OCI-M2 (cell line): ENCODE data around the gene ZNG1B.
"Not testable (repeated sequence)": the region's sequence is repeated elsewhere in the genome, so short reads cannot be mapped to it uniquely, and the experiment has no call there.

Experiments used
- DNase-seq: peaks from one replicate; lab custom pipeline; 2025; ENCODE audit not compliant: unreplicated experiment; lab: John Stamatoyannopoulos, UW

ZNG1B gene

GRCh38 chr2:113503094-113504042 is 65.9 kb downstream of the ZNG1B start:
- not testable (repeated sequence) for DNase-seq

DNA sequence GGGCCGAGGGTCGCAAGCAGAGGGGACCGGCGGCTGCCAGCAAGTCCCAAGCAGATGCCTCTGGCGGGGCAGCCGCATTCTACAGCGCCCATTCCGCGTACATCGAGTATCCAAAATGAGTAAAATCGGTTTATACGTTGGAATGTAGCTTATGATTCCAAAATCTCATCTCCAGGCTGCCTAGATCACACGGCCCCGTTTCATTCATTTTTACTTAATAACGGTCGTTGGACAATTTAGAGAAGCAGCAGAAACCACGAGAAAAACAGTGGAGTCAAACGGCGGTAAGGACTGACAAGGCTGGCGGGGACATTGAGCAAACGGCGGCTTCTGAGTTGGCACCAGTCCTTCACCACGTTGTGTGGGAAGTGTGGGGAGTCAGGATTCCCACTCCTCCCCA is 66.6 kb downstream of the ZNG1B start:
- DNase-seq, result not testable (repeated sequence)

DNA sequence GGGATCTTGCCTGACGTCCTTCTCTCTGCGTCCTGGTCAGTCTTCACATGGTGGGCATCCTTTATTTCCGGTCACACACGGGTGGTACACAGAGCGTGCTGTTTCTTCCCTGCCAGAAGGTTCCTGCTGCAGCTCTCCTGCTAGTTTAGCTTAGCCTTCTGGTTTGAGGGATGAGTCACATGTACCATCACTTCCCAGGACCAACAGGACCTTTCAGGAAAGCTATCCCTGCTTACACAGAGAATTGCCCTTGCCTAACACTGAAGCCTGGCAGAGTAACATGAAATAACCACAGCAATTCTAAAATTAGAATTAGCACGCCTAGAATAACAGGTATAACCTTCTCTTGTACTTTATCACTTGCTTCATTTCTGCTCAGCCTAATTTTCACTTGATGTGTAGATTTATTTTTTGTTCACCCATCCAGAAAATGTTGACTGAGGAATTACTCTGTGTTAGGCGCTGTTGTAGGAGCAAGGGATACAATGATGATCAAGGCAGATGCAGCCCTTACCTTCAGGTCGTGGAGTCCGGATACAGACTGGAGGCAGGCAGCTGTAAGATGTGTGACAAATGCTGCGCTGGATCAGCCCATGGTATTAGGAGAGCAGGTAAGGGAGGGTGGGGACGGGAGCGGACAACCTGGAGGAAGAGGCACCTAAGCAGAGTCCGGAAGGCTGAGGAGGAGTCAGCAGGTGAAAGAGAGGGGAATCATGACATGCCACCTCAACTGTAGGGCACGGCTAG is 70.1 kb downstream of the ZNG1B start:
- not testable (repeated sequence) for DNase-seq

DNA sequence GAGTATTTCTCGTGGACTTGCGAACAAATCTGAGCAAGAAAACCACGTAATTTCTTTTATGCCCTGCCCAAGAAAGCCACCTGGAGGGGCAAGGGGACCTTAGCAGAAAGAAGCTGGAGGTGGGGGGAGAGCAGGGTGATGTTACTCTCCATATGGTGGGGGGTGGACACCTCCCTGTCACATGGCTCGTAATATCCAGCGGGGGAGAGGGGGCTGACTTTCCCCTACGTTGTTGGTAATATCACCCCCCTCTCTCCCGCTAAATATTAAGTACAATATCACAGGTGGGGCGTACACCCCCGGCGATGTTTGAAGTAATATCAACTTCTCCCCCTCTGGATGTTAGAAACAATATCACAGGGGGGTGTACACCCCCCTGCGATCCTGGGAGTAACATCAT is 70.7 kb downstream of the ZNG1B start:
- DNase-seq, result not testable (repeated sequence)

DNA sequence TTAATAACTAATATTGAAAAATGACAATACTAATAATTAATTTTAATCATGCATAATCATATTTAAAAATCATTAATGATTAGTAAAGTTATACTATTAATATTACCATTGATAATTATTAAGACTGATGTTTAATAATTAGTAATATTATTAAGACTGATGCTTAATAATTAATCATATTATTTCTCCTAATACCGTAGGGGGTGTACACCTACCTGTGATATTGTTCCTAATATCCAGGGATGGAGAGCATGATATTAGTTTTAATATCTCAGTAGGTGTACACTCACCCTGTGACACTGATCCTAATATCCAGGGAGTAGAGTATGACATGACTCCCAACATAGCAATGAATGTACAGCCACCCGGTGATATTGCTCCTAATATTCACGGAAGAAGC is 73.4 kb downstream of the ZNG1B start:
- not testable (repeated sequence) for DNase-seq

DNA sequence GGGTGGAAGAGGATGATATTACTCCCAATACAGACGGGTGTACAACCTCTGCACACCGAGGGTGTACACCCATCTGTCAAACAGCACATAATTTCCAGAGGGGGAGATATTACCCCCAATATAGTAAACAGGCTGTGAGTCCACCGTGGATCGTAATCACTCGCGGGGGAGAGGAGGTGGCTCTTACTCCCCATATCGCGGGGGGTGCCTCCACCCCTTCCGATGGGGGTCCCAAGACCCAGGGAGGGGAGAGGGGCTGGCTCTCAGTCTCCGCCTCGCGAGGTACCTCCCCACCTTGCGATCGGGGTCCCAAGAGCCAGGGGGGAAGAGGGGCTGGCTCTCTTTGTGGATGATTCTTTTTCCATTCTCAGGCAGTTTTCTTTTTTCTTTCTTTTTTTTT is 74.4 kb downstream of the ZNG1B start:
- not testable (repeated sequence) for DNase-seq

GRCh38 chr2:113515457-113515856 is 78.0 kb downstream of the ZNG1B start:
- not testable (repeated sequence) for DNase-seq

GRCh38 chr2:113515995-113516394 is 78.5 kb downstream of the ZNG1B start:
- not testable (repeated sequence) for DNase-seq

GRCh38 chr2:113517025-113517424 is 79.5 kb downstream of the ZNG1B start:
- DNase-seq, result not testable (repeated sequence)

- DNase-seq, result not testable (repeated sequence)
Measured at GRCh38 chr2:113520837-113521236, 83.3 kb downstream of the ZNG1B start.

DNA sequence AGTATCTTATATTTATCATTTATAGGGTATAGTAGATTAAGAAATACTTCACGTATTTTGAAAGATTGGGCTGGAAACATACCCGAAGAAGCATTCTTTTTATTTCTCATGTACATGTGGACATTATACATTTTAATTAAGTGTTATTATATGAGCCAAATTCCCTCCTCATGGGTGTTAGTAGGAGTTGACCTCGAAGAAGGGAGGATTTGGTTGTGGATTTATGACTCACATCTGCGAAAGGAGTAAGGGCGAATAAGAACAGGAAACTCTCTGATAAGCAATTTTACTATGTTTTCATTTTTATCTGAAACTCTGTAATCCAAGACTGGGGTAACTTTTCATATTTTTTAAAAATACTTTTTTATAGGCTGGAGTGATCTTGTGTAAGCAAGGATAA is 84.0 kb downstream of the ZNG1B start:
- DNase-seq, result not testable (repeated sequence)

DNA sequence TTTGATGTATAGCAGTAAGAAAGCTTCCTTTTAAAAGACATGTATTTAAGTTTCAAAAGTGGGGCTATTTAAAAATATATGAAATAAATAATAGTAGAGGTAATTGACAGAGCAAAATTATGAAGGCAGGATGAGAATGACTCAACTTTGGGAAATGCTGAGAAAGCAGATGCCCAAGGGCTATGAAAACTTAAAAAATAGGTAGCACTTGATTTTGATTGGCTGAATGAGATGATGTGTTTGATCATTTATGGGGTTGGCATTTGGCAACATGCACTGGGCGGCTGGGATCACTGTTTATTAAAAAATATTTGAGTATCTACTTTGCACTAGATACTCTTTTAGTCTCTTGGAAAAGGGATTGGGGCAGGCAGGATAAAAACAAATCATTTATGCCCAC is 87.5 kb downstream of the ZNG1B start:
- not testable (repeated sequence) for DNase-seq

DNA sequence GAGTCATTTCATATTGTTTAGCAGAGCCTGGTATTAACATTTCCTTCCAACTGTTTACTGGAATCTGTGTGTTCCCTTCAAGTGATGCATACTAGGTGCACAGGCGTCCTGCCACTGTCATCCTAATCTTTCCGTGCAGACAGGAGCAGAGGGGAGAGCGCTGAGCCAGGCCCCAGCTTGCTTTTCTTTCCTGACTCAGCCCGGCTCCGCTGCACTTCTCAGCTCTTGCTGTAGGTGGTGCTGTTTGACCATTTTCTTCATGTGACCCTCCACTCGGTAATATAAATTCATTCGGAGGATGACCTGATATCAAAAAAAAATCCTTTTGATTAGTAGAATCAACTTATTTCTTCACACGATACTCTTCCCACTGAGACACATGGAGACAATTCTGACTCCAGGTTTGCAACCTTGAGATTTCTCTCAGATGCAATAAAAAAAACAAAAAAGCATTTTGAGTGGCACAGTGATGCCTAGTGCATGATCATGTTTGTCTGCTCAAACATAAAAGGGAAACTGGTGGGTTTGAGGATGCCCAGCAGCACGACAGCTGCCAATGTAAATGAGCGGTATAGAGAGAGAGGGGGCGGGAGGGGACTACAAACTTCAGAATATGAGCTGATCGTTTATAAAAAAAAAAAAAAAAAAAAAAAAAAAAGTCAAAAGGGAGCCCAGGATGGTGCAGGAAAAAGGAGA is 90.0 kb downstream of the ZNG1B start:
- DNase-seq, result not testable (repeated sequence)

DNA sequence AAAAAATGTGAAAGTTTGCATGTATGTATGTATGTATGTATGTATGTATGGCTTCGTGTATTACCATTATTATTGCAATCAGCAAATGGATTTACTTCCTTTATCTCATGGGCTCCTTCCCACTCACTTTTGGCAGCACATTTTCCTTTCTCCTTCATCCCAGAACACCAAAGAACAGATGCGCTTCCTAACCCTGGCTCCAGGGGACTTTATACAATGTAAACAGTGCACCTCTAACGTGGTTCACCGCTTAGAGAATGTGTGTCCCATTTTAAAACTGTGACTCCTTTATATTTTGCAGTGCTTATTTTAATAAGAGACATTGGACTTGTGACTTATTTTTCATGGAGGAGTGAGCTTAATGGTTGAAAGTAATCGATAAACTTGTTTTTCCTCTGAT is 90.6 kb downstream of the ZNG1B start:
- not testable (repeated sequence) for DNase-seq

- not testable (repeated sequence) for DNase-seq
Measured at GRCh38 chr2:113528904-113529303, 91.4 kb downstream of the ZNG1B start.

DNA sequence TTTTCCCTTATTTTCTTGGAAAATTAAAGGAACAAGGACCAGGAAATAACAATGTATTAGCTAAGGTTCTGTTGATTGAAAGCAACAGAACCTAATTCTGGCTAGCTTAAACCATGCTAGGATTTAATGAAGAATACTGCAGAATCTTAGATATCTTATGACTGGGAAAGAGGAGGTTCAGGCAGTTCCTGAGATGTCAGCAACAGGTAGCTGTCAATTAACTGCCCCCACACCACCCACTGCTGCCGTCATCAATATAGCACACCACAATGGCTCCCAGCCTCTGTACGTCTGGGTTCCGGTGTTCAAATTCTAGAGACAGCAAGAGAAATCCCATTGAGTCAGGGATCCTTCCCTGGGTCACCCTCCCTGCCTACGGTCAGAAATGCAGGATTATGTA is 95.5 kb downstream of the ZNG1B start:
- not testable (repeated sequence) for DNase-seq

DNA sequence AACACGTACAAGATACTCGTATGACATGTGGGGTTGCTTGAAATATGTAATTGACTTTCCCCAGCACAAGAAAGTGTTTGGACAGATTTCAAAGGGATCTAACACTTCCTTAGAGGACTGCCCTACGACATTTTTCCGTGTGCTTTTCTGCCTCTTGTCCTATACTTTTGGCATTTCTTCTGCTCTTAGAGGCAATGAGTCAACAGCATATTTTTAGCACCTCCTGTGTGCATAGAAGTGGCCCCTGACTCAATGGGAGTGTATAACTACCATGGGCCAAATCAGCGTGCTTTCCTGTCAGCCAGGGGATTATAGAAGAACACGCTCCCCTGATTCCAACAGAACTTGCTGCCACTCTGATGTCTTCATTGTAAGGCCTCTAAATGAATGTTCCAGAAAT is 99.1 kb downstream of the ZNG1B start:
- DNase-seq, result not testable (repeated sequence)

DNA sequence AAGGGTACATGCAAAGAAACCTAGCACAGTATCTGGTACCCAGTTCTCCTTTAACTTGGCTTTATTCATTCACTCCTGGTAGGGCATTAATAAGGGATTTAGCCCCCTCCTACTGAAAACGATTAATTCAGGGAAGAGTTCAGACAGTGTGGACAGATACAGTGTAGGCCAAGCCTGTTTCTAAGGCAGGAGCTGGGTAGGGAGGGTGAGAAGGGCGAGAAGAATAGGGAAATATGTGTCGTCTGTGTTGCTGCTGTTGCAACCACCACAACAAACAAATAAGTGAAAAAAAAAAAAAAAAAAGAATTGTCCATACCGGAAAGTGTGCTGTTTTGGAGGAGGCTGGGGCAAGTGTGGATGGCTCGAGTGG is 103.3 kb downstream of the ZNG1B start:
- not testable (repeated sequence) for DNase-seq

DNA sequence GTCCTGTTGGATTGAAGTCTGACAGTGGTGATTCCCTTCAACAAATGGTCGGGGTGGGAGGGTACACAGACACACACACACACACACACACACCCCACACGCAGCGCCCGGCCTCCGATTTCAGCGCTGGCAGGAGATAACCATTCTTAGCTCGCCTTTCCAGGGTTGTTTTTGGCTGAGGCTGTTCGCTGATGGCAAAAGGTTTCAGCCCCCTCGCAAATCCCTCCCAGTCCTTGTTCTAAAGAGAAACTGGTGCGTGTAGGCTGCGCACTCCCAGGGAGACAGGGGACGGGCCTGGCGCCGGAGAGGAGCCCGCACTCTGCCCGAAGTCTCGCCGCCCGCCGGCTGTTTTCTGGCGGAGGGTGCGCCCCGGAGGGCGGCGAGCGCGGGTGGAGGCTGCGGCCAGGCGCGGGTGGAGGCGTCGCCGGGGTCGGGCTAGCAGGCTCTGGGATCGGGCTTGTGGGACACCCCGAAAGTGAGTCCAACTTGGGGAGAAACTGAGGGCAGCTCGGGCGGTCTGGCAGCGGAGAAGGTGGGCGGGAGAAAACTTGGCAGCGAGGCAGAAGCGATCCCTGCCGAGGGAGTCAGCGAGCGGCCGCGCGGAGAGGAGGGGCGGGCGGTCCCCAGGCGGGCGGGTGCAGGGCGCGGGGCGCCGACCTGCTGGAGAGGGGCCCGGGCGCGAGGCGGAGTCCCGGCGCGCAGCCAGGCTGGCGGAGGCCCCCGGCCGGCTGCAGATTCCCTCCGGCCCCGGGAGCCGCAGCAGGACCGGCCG is 103.9 kb downstream of the ZNG1B start:
- not testable (repeated sequence) for DNase-seq

DNA sequence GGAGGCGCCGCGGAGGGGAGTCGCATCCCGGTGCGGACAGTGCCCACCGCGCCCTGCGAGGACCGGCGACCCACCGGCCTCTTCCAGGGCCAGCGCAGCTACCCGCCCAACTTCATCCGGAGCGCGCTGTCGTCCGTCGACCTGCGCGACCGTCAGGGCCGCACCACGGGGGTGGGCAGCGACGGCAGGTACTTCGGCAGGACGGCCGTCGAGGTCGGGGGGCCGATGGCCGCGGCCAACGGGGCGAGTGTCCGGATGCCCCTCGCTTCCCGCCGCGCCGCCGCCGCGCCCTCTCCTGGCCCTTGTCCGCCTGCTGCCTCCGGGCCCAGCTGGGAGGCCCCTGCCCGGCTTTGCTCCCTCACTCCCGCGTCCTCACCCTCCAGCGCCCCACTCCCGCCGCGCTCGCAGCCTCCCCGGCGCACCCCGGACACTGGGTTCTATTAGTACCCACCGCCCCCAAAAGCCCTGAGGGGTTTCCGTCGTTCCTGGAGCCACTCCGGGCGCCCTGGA is 104.5 kb downstream of the ZNG1B start:
- not testable (repeated sequence) for DNase-seq
